ENCODE data around the gene MCEMP1.

DNA sequence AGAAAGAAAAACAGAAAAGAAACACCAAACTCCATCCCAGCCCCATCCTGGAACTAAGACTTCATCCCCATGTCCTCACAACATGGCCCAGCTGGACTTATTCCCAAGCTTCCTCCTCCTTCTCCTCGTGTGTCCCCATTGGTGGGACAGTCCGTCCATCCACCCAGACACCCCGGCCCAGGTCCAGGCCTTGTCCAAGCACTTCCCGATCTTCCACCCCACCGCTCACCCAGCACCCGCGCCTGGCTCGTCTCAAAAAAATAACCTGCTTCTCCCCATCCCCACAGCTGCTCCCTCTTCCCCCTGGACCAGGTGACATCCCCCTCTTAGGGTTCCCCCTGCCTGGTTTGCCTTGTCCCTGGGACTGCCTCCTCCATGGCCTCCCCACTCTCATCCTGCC lies 26.4 kb downstream of the MCEMP1 start:
- TF ChIP-seq CREB1 (CRISPR knock-in tag; IDR thresholded peaks at IDR 0.05; ENCODE audit: low read depth) (no peak), EZH2 (IDR thresholded peaks at IDR 0.05; ENCODE audit: low read depth, unreplicated experiment) (no peak), ZNF114 (CRISPR knock-in tag; IDR thresholded peaks at IDR 0.05) (no peak), NANOG (IDR thresholded peaks at IDR 0.05; ENCODE audit: borderline replicate concordance) (no peak)
- TF ChIP-seq, protein P1, sequence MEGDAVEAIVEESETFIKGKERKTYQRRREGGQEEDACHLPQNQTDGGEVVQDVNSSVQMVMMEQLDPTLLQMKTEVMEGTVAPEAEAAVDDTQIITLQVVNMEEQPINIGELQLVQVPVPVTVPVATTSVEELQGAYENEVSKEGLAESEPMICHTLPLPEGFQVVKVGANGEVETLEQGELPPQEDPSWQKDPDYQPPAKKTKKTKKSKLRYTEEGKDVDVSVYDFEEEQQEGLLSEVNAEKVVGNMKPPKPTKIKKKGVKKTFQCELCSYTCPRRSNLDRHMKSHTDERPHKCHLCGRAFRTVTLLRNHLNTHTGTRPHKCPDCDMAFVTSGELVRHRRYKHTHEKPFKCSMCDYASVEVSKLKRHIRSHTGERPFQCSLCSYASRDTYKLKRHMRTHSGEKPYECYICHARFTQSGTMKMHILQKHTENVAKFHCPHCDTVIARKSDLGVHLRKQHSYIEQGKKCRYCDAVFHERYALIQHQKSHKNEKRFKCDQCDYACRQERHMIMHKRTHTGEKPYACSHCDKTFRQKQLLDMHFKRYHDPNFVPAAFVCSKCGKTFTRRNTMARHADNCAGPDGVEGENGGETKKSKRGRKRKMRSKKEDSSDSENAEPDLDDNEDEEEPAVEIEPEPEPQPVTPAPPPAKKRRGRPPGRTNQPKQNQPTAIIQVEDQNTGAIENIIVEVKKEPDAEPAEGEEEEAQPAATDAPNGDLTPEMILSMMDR (conservative IDR thresholded peaks at IDR 0.05; ENCODE audit: low read depth in 2 of 2), result no peak

All from GM23338 (cell line).